Measurements from ENCODE around the gene IGF1. TPM values are rescaled to one million over a fixed set of nuclear protein-coding genes. Genes with fewer than 3 reads are reported as not detected.

IGF1 gene
- total RNA-seq, 2 experiments from 2014 or later, result 0.10 to 0.19 TPM

DNA sequence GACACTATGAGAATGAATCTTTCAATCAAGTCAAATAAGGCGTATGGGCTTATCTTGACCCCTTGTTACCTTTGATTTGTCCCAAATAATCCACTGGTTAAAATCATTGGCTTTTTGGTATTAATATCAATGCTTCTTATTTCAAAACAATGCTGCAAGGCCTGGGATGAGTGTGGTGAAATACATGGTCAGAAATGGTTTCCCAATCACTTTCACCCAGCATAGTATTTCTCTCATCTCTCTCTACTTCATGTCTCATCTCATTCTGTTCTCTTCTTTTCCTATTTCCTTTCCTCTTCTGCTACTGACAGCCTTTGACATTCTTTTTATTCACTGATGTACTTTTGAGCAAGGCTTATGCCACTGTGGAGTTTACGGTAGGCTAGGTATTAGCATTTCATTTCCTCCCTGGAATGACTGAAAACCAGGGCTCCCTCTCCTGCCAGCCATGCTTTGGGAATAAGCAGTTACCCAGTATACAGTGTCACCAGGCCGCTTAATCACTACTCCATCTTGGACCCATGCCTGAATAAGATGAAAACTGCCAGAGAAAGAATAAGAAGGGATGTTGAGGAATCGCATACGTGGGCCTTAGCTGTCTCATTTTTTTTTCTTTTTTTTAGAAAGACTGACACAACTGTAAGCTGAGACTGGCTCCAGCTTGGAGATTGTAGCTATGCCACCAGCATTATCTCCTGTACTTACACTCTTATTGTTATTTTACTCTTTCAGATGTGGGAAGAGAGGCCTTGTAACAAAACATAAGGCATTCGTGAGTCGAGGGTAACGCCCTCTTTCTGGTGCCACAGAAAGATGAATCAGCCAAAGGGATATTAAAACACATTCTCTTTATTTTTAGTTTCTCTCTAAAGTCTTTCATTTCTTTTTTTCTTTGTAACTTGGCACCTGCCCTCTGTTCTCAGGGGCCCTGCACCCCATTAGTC lies 53.5 kb downstream of the IGF1 start:
- CTCF ChIA-PET, result interaction anchor here (0.8 kb wide), 1 partner anchor 8 kb away, joined by 3 read pairs; no protein-coding TSS in a partner anchor
- POLR2A ChIA-PET, result no interaction called here
- H3K9me3 Mint-ChIP-seq, result no peaks in the 10 kb centered on the region
- H3K27ac Mint-ChIP-seq, result no peak overlapping the region
- H3K27me3 Mint-ChIP-seq, result peaks cover 6% of the 10 kb centered on the region
- DNase-seq, result no peak
- H3K36me3 Mint-ChIP-seq (ENCODE audit: low read depth), result no peaks in the 10 kb centered on the region
- peaks cover 7% of the 10 kb centered on the region for H3K4me1 Mint-ChIP-seq
- no peak overlapping the region for H3K4me3 Mint-ChIP-seq

DNA sequence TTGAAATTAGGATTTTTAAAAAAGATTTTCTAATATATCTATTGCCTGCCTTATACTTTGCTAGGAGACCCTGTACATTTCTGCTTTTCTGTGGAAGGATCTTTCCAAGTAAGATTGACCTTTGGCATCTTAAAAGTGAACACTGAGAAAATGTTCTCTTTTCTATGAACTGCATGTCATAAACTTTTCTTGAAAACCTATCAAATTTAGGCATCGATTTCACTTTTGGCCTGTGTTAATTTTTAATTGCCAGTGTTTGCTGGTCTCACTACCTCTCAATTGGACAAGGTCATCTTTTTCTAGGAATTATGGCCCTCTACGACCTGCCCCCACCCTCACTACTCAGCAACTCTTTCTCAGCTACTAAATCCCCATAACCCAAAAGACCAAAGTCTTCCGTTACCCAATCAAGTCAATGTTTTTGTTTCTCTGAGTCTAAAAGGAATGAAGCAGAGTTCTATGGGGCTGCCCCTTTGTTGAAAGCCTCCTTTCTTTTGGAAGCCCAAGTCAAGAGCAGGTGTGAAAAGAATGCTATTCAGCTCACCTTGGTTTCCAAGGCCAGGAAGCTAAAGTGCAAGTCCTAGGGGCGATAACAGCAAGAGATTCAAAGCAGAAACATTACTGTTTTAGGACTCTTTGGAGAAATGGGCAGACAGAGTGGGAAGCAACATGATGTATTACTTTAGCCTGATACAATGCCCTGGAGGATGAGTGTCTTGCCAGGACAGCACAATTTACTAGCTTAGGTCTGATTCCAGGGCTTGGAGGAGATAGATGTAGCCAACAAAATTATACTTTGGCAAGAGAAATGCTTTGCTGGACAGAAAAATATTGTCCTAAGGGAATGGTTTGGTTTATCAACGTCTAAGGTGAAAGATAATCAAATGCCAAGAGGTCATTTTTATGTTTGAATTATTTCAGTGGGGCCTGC lies 55.0 kb downstream of the IGF1 start:
- peaks cover 4% of the 10 kb centered on the region for H3K9me3 Mint-ChIP-seq
- peaks cover 16% of the 10 kb centered on the region for H3K4me1 Mint-ChIP-seq
- POLR2A ChIA-PET, result no interaction called here
- no peaks in the 10 kb centered on the region for H3K27me3 Mint-ChIP-seq
- CTCF ChIA-PET, result no interaction called here
- H3K36me3 Mint-ChIP-seq (ENCODE audit: low read depth), result peaks cover 3% of the 10 kb centered on the region
- no peak for DNase-seq
- H3K4me3 Mint-ChIP-seq, result no peak overlapping the region
- no peak overlapping the region for H3K27ac Mint-ChIP-seq

DNA sequence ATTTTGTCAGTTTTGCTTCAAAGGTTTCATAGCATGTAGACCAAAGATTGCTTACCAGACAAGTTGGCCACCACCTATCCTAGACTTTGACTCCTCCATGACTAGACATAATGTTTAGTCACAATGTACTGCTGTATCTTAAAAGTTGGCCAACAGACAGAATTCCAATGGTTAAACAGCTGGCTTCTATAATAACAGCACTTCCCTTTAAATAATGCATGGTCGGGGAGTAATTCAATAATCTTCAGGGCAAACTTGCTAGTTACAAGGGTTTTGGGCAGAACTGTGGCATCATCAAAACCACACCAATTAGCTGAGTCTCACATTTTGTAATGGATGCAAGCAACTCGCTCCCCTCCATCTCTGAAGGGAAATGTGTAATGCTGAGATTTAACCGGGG lies 56.9 kb downstream of the IGF1 start:
- ChIA-PET POLR2A (no interaction called here), CTCF (no interaction called here)
- Mint-ChIP-seq H3K9me3 (peaks cover 5% of the 10 kb centered on the region), H3K27me3 (no peaks in the 10 kb centered on the region), H3K4me1 (peaks cover 18% of the 10 kb centered on the region), H3K27ac (no peak overlapping the region), H3K4me3 (no peak overlapping the region), H3K36me3 (ENCODE audit: low read depth) (peaks cover 4% of the 10 kb centered on the region)
- DNase-seq, result no peak

DNA sequence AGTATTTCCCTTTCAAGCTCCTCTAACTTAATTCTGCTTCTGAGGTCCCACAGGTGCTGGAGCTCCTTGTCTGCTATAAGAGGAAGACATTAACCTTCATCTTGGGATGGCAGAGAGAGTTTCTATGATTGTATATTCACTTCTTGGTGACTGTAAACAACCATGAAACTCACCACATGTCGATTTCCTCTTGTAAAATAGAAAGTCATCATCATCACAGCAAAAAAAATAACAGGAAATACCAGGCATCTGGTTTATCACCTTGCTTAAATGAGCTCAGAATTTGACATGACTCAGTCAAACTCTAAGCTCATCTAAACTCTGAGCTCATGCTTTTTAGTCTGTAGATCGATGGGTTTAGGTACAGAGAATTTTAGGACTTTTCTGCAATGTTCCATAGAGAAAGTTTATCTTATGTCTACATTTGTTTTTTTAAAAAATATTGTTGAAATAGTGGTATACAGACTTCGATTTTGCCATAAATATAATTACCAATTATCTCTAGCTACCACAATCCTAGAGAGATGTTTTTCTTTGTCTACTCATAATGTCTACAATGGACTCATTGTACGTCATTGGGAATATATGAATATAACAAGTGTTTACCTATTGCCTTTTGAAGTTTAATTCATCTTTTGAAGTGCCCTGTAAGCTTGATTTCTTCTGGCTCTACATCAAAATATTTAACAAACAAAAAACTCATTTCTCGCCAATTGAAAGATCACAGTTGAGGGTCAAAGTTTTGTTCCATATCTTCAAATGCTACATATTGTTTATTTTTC lies 58.4 kb downstream of the IGF1 start:
- peaks cover 5% of the 10 kb centered on the region for H3K9me3 Mint-ChIP-seq
- ChIA-PET CTCF (interaction anchor here (1.0 to 1.4 kb wide), 4 partner anchors 8 to 121 kb away, joined by 3 to 4 read pairs (median 3); no protein-coding TSS in a partner anchor), POLR2A (no interaction called here)
- peak overlapping the region; percentile 81 for H3K27ac Mint-ChIP-seq
- no peak overlapping the region for H3K4me3 Mint-ChIP-seq
- peak; percentile 6 for DNase-seq
- peaks cover 18% of the 10 kb centered on the region for H3K4me1 Mint-ChIP-seq
- no peaks in the 10 kb centered on the region for H3K27me3 Mint-ChIP-seq
- H3K36me3 Mint-ChIP-seq (ENCODE audit: low read depth), result peaks cover 4% of the 10 kb centered on the region

DNA sequence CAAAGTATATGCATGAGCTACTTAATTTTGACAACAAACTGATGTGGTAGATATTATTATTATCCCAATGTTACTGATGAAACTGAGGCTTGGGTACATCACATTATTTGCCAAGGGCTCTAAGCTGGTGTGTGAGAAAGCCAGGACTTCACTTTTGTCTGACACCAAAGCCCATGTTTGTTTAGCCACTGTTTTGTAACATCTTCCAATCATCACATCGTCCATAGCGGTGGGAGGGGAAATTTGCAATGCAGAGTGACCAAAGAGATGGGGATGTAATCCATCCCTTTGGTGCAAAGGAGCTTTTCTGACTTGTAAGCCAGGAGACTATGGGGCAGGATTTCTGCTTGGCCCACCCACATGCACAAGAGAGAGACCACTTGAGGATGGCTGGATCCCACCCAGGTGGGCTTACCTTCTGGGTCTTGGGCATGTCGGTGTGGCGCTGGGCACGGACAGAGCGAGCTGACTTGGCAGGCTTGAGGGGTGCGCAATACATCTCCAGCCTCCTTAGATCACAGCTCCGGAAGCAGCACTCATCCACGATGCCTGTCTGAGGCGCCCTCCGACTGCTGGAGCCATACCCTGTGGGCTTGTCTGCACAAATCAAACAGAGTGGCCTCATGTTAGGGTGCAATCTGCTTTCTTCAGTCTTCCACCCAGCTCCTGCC lies 61.1 kb downstream of the IGF1 start:
- Mint-ChIP-seq H3K9me3 (peaks cover 5% of the 10 kb centered on the region), H3K27me3 (peaks cover 5% of the 10 kb centered on the region), H3K4me1 (peaks cover 18% of the 10 kb centered on the region), H3K36me3 (ENCODE audit: low read depth) (peaks cover 4% of the 10 kb centered on the region), H3K27ac (no peak overlapping the region), H3K4me3 (no peak overlapping the region)
- no peak for DNase-seq
- ChIA-PET CTCF (interaction anchor here (0.7 to 1.0 kb wide), 2 partner anchors 8 to 1305 kb away, joined by 3 read pairs; no protein-coding TSS in a partner anchor), POLR2A (no interaction called here)

DNA sequence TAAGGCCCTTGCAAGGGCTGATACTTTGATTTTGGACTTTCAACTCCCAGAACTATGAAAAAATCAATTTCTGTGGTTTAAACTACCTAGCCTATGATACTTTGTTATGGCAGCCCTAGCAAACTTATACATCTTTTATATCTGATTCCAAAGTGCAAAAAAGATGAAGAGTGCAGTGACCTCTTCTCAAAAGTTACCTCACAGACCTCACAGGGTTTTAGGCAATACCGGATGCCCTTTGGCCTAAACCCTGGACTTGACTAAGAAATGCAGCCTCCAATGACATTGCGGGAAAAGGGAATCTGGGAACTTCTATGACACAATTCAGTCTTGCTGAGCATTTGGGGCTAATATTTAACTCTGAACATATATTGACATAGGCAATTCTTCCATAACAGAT lies 63.3 kb downstream of the IGF1 start:
- ChIA-PET CTCF (no interaction called here), POLR2A (no interaction called here)
- Mint-ChIP-seq H3K36me3 (ENCODE audit: low read depth) (peaks cover 4% of the 10 kb centered on the region), H3K4me3 (no peak overlapping the region), H3K4me1 (peaks cover 11% of the 10 kb centered on the region), H3K27me3 (peaks cover 7% of the 10 kb centered on the region), H3K27ac (no peak overlapping the region), H3K9me3 (peaks cover 5% of the 10 kb centered on the region)
- DNase-seq, result no peak

DNA sequence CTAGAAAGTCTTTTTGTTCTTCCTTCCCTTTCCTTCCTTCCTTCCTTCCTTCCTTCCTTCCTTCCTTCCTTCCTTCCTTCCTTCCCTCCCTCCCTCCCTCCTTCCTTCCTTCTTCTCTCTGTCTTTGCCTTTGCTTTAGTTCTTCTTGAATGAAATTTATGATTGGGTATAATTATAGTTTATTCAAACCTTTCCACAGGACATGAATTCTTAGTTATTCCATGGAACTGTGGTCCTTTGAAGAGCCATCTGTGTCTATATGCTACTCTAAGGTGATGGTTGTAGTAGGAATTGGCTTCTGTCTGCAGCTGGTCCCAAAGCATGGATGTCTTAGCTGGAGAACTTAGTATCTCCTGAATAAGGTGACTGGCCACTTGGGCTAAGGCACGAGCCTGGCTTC lies 64.8 kb downstream of the IGF1 start:
- Mint-ChIP-seq H3K27me3 (peaks cover 11% of the 10 kb centered on the region), H3K4me3 (no peak overlapping the region), H3K36me3 (ENCODE audit: low read depth) (peaks cover 2% of the 10 kb centered on the region), H3K9me3 (peaks cover 3% of the 10 kb centered on the region), H3K27ac (no peak overlapping the region), H3K4me1 (peaks cover 2% of the 10 kb centered on the region)
- ChIA-PET POLR2A (no interaction called here), CTCF (no interaction called here)
- no peak for DNase-seq

DNA sequence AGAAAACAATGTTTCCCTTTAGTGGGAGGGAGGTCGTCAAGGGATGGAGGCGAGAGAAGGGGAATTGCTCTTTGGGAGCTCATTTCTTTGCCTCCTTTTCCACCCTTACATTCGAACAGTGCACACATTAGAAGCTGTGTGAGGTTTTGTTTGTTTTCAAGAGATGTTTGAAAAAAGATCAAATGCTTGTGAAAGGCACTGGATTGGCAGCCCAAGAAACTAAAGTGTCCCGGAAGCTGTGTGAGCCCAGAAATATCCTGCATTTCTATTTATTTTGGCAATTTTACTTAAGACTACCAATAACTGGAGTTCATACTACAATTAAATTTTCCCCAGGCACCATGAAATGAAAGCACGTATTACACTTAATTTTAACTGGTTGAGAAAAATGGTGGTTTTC lies 67.0 kb downstream of the IGF1 start:
- no peak overlapping the region for H3K4me3 Mint-ChIP-seq
- no peaks in the 10 kb centered on the region for H3K36me3 Mint-ChIP-seq (ENCODE audit: low read depth)
- H3K9me3 Mint-ChIP-seq, result no peaks in the 10 kb centered on the region
- no peak for DNase-seq
- ChIA-PET POLR2A (no interaction called here), CTCF (interaction anchor here (1.4 kb wide), 1 partner anchor 9 kb away, joined by 3 read pairs; no protein-coding TSS in a partner anchor)
- no peaks in the 10 kb centered on the region for H3K4me1 Mint-ChIP-seq
- H3K27ac Mint-ChIP-seq, result no peak overlapping the region
- H3K27me3 Mint-ChIP-seq, result peaks cover 14% of the 10 kb centered on the region

DNA sequence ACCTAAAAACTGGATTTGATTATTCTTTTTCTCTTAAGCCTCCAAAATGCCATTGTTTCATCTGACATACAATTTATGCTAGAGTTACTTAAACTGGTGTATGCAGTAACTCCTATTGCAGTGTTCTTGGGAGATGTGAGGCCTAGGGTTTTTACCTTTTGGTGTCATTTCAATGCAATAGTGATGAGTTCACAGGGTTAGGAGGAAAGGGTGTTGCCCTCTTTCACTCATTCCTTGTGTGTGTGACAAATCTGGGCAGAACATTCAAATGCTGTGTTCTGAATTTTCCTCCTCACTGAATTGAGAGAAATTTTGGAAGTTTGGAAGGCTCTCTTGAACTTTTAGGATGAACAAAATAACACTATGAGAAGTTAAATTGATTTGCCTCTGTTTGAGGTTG lies 69.9 kb downstream of the IGF1 start:
- no peak for DNase-seq
- Mint-ChIP-seq H3K4me3 (no peak overlapping the region), H3K27ac (no peak overlapping the region), H3K4me1 (no peaks in the 10 kb centered on the region), H3K36me3 (ENCODE audit: low read depth) (no peaks in the 10 kb centered on the region), H3K27me3 (peaks cover 13% of the 10 kb centered on the region), H3K9me3 (no peaks in the 10 kb centered on the region)
- ChIA-PET CTCF (interaction anchor here (0.7 kb wide), 1 partner anchor 175 kb away, joined by 3 read pairs; no protein-coding TSS in a partner anchor), POLR2A (no interaction called here)

DNA sequence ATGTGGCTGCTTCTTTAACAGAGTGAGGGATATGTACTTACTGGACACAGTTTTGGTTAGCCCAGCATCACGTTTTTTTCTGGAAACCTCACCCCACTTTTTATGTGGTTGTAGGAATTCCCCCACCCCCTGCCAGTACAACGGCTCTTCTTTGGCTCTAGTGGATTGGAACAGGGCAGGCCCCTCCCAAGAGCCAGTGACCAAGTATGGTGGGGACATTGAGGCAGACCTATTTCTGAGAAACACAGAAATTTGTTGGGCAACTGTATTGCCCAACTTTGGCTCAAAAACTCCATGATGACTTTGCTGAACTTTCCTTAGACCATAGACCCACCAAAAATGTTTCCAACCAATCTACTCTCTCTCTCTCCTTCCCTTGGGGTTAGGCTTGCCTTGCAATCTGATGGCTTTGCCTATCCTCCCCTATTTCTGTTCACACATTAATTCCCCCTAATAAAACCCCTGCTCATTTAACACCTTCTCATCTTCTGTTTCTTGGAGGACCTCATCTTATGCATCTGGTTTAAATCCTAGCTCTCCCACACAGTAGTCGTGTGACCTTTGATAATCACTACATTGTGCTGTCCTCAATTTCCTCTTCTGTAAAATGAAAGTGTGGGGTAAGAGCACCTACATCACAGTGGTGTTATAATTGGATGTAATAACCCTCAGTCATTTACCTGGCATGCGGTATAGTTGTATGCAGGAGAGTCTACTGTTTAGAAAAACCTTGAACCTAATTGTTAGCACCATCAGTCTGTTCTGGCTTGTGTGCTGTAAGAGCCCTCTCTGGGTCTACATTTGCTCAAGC lies 71.7 kb downstream of the IGF1 start:
- no peak for DNase-seq
- no peaks in the 10 kb centered on the region for H3K36me3 Mint-ChIP-seq (ENCODE audit: low read depth)
- peaks cover 8% of the 10 kb centered on the region for H3K27me3 Mint-ChIP-seq
- H3K4me1 Mint-ChIP-seq, result no peaks in the 10 kb centered on the region
- POLR2A ChIA-PET, result no interaction called here
- H3K4me3 Mint-ChIP-seq, result no peak overlapping the region
- CTCF ChIA-PET, result no interaction called here
- no peaks in the 10 kb centered on the region for H3K9me3 Mint-ChIP-seq
- H3K27ac Mint-ChIP-seq, result no peak overlapping the region

DNA sequence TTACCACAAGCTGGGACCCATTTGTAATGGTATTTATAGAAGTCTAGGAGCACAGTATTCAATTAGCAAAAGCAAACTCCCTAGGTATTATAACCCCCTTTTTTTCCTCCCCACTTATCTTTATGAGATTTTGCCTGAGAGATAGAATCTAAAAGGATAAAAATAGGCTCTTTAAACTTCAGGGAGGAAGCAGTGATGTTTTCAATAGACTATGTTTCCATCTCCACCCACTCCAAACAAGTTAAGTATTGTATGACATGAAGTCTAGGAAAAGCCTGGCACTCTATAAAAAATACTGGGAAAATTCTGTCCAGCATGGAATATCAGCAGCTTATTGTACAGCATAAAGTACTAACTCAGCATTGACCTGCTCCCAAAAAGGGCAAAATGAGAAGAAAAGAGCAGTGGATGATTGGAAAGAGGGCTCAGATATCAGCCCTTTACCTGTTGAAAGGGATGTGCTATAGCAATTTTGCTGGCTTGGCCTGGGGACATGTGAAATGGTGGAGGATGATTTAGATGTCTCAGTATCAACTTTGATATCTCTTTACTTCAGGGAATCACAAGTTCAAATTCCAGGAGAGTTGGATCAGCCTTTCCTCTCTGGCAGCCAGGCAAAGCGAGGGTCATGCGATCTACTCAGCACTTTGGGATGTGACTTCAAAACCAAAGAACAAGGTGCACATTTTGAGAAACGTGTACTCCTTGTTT lies 72.4 kb downstream of the IGF1 start:
- H3K27ac Mint-ChIP-seq, result no peak overlapping the region
- no peak overlapping the region for H3K4me3 Mint-ChIP-seq
- DNase-seq, result no peak
- no peaks in the 10 kb centered on the region for H3K9me3 Mint-ChIP-seq
- POLR2A ChIA-PET, result no interaction called here
- CTCF ChIA-PET, result no interaction called here
- no peaks in the 10 kb centered on the region for H3K4me1 Mint-ChIP-seq
- no peaks in the 10 kb centered on the region for H3K36me3 Mint-ChIP-seq (ENCODE audit: low read depth)
- H3K27me3 Mint-ChIP-seq, result peaks cover 8% of the 10 kb centered on the region

Measured in activated CD4-positive, alpha-beta T cell treated with anti-CD3 and anti-CD28 coated beads, Interleukin-2, amount 10 ng/mL, durations not matched to agents 7 days and 5 days (primary cell).